SJCRH30 (cell line): ENCODE measurements around the gene DNAJC15. TPM values are rescaled to one million over a fixed set of nuclear protein-coding genes. Genes with fewer than 3 reads are reported as not detected.

Source experiments
- DNase-seq, 2 experiments: peaks; one replicate each; pipeline ENCODE4 v3.0.0-alpha.2; 2015 to 2020
- H3K27ac ChIP-seq: fragments of 250-450 bp; sonication (Bioruptor Pico); 2 replicates; pipeline ENCODE4 v1.5.1; 2020; ENCODE audit warnings: mild to moderate bottlenecking, moderate library complexity
- H3K27me3 ChIP-seq: fragments of 250-450 bp; sonication (Bioruptor Pico); 2 replicates; pipeline ENCODE4 v1.5.1; 2020; ENCODE audit warnings: mild to moderate bottlenecking, moderate library complexity
- H3K36me3 ChIP-seq: fragments of 250-450 bp; sonication (Bioruptor Pico); 2 replicates; pipeline ENCODE4 v1.5.1; 2020; ENCODE audit warnings: mild to moderate bottlenecking, moderate library complexity
- H3K4me1 ChIP-seq: fragments of 250-450 bp; sonication (Bioruptor Pico); 2 replicates; pipeline ENCODE4 v1.5.1; 2020; ENCODE audit warnings: mild to moderate bottlenecking, moderate library complexity
- H3K4me3 ChIP-seq: fragments of 250-450 bp; sonication (Bioruptor Pico); 2 replicates; pipeline ENCODE4 v1.5.1; 2020; ENCODE audit warnings: mild to moderate bottlenecking, moderate library complexity
- H3K9me3 ChIP-seq: fragments of 250-450 bp; sonication (Bioruptor Pico); replicated peaks from 2 replicates; pipeline ENCODE4 v1.5.1; 2020; ENCODE audit warnings: mild to moderate bottlenecking, moderate library complexity
- total RNA-seq: library from RNA; depleted of rRNA; stranded (reverse); fragments of >200 nt; shearing (Covaris generic); gene quantifications from 2 replicates; pipeline ENCODE4 v1.2.3, GENCODE V29; 2014; rRNA removed

Gene DNAJC15
- total RNA-seq, 1 experiment from 2014 or later, result 10.1 TPM

DNA sequence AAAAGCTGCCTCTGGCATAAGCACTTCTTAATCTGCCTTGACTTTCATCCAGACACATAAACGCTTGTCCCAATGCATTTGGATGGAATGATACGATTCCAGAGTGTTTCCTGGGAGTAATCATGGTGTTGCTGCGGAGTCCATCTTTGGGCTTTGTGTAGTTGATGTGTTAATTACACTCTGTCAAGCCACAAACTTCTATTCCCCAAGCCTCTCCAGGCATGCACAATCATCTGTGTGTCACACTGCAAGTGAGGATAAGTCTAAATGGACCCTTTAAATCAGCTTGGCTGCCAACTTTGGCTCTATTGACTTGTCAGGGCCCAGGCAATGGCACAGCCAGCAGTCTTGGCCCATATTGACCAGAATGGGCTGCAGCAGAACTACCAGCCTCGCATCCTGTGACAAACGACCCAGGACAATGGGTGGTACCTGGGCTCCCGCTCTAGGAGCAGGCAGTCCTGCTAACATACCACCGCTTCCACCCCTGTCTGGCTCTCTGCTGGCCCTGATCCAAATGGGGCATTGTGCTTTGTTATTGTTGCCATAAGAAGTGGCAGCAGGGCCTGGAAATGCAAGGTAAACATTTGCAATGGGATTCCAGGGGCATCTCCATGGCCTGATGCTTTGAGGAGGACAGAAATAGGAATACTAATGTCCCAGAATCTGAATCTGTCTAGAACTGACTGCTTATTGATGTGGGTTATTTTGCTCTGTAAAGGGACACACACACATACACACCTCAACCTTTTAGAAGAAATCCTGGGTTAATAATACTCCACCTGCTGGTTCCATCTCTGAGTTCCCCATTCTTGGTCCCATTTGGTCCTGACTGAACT, 127.2 kb downstream of the DNAJC15 start:
- Histone ChIP-seq H3K36me3 (no peaks in the 10 kb centered on the region), H3K27me3 (no peaks in the 10 kb centered on the region), H3K4me3 (no peak overlapping the region), H3K4me1 (peaks cover 5% of the 10 kb centered on the region), H3K27ac (no peak overlapping the region), H3K9me3 (no peaks in the 10 kb centered on the region)
- no peak for DNase-seq

DNA sequence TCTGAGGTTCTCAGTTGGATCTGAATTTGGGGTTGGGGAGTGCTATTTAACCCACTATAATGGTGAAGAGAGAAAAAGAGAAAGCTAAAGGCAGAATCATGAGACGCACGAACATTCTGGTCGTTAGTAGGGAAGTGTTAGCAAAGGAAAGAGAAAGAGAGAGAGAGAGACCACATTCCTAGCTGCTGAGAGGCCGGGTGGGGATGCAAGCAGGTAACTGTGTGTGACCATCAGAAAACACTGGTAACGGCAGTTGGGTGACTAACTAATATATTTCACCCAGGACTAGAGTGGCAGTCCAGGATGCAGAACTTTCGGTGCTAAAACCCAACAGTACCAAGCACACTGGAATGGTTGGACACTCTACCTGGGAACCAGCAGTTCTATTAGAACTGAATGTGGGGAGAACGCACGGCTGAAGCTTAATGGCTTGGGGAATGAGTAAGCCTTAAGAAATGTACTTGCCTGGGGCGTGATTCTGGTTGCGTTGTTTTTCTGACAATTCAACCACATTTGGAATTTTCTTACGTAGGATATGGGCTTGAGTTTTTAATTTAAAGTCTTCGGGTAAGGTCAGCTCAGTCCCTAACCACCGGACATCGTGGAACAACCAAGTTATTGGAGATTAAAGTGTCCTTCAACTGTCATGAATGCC, 130.2 kb downstream of the DNAJC15 start:
- Histone ChIP-seq H3K27ac (peak overlapping the region; percentile 10; the same call in 1 of the 2 replicates), H3K27me3 (no peaks in the 10 kb centered on the region), H3K9me3 (no peaks in the 10 kb centered on the region), H3K4me3 (no peak overlapping the region), H3K4me1 (peaks cover 7% of the 10 kb centered on the region), H3K36me3 (no peaks in the 10 kb centered on the region)
- DNase-seq, result peak; percentile 23 to 29

DNA sequence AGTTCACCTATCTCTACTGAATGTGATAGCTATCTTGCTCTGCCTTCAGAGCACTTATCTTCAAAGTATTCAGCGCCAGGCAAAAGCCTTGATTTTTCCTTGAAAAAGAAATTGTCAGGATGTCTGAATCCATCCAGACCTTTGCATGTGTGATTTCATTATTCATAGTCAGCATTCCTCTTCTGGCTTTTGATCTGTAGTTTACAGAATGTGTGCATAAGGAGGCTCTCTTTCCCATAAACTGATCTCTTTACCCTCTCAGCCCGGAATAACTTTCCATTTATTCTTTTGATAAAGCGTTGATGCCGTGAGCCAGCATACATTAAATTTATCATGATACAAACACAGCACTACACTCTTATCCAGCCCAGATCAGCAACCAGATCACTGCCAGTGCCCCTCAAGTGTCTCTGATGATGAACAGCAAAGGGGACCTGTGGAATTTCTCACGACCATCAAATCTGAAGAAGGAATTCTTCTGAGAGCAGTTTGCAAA, 130.8 kb downstream of the DNAJC15 start:
- DNase-seq, result no peak
- Histone ChIP-seq H3K4me1 (peaks cover 13% of the 10 kb centered on the region), H3K4me3 (no peak overlapping the region), H3K9me3 (no peaks in the 10 kb centered on the region), H3K27me3 (no peaks in the 10 kb centered on the region), H3K36me3 (no peaks in the 10 kb centered on the region), H3K27ac (peak overlapping the region; percentile 10; the same call in 1 of the 2 replicates)

DNA sequence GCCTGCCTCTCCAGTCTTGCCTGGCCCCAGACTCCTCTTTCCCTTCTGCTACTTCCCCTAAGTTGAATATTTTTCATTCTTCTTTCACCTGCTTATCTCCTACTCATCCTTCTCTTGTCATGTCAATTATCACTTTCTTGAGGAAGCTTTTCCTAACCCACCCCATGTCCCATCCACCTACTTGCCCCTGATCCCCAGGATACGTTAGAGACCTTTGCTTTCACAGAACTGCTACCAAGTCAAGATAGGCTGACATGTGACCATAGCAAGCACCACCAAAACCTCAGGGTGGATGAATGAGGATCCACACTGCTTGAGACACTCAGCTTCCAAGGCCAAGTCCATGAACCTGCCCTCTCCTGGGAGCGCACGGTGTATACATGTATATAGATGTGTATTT, 131.5 kb downstream of the DNAJC15 start:
- Histone ChIP-seq H3K27ac (no peak overlapping the region), H3K9me3 (no peaks in the 10 kb centered on the region), H3K4me1 (peaks cover 18% of the 10 kb centered on the region), H3K27me3 (no peaks in the 10 kb centered on the region), H3K36me3 (no peaks in the 10 kb centered on the region), H3K4me3 (no peak overlapping the region)
- no peak for DNase-seq

DNA sequence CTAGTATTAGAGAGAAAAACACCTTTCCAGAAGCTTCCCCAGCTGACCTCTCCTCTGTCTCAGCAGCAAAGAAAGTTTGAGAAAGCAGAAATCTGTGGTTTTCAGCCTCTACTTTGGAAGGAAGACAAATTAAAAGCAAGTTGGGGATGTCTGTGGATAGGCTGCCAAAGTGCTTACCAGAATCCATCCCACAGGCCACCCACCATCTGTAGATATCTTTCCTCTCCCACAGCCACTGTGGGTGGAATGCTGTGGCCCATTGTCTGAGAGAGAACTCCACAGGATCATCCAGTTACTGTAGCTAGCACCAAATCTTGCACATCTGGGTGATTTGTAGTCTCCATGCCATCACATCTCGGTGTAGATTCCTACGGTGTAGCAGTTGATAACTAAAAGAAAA, 133.5 kb downstream of the DNAJC15 start:
- Histone ChIP-seq H3K9me3 (no peaks in the 10 kb centered on the region), H3K27ac (no peak overlapping the region), H3K36me3 (no peaks in the 10 kb centered on the region), H3K4me3 (no peak overlapping the region), H3K4me1 (peaks cover 18% of the 10 kb centered on the region), H3K27me3 (no peaks in the 10 kb centered on the region)
- DNase-seq, result no peak

DNA sequence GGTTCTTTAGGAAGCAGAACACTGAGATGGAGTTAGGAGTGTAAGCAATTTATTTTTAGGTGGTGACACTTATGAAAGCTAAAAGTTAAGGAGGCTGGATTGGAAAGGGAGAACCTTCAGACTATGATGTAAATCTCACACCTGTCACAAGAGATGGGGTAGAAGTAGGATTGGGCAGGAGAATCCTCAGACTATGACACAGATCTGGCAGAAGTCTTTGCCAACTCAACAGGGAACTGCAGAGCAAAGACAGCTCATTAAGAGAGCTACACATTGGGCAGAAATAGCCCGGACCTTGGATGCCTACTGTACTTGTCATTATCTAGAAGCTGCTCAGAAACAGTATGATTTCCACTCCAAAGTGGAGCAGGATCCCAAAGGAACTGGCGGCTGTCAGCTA, 134.4 kb downstream of the DNAJC15 start:
- Histone ChIP-seq H3K27me3 (no peaks in the 10 kb centered on the region), H3K27ac (no peak overlapping the region), H3K4me3 (no peak overlapping the region), H3K9me3 (no peaks in the 10 kb centered on the region), H3K4me1 (peaks cover 18% of the 10 kb centered on the region), H3K36me3 (no peaks in the 10 kb centered on the region)
- no peak for DNase-seq

DNA sequence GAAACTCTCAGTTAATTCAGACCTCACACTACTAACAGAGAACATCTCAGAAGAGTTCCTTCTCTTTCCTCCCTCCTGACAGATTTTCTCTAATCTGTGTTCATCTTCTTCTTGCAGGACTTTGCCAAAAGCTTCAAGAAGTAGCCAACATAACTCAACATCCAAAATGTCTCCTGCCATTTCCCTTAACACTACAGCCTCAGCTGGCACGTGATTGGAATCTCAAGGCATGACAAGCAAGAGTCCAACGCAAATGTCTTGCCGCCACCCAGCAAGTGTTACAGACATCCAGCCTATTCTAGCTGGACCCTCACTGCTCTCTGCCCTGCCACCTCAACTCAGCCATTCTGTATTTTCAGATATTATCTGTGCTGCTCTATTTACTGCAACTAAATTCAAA, 135.1 kb downstream of the DNAJC15 start:
- Histone ChIP-seq H3K27me3 (no peaks in the 10 kb centered on the region), H3K27ac (no peak overlapping the region; the same call in 1 of the 2 replicates), H3K9me3 (no peaks in the 10 kb centered on the region), H3K36me3 (no peaks in the 10 kb centered on the region), H3K4me1 (peaks cover 18% of the 10 kb centered on the region), H3K4me3 (no peak overlapping the region)
- no peak for DNase-seq

GRCh38 chr13:43159026-43159461, 135.7 kb downstream of the DNAJC15 start:
- peaks cover 15% of the 10 kb centered on the region for H3K4me1 ChIP-seq

More at GRCh38 chr13:43159026-43159461, 135.7 kb downstream of the DNAJC15 start:
- H3K27ac ChIP-seq, result no peak overlapping the region; the same call in 1 of the 2 replicates
- DNase-seq, result peak; percentile 53 to 75
- no peak overlapping the region for H3K4me3 ChIP-seq
- H3K9me3 ChIP-seq, result no peaks in the 10 kb centered on the region
- H3K27me3 ChIP-seq, result no peaks in the 10 kb centered on the region
- no peaks in the 10 kb centered on the region for H3K36me3 ChIP-seq

Other genes with a start within 250 kb of the DNAJC15 start
- not detected in 2 replicates for gene FAM216B, start 242.0 kb upstream of the DNAJC15 start, total RNA-seq
- gene EPSTI1, start 31.3 kb upstream of the DNAJC15 start, total RNA-seq, result 0.03 and 1.1 TPM in 2 replicates